Activated effector memory CD4-positive, alpha-beta T cell treated with Interleukin-2 at 50 U/mL for 16 hours (primary cell): ENCODE results near the gene CIDEB.
"Not testable (repeated sequence)": the region's sequence is repeated elsewhere in the genome, so short reads cannot be mapped to it uniquely, and the experiment has no call there.

ENCODE experiments used
- DNase-seq: peaks from one replicate; pipeline ENCODE4 v3.0.0-alpha.2; 2020

Gene CIDEB

DNA sequence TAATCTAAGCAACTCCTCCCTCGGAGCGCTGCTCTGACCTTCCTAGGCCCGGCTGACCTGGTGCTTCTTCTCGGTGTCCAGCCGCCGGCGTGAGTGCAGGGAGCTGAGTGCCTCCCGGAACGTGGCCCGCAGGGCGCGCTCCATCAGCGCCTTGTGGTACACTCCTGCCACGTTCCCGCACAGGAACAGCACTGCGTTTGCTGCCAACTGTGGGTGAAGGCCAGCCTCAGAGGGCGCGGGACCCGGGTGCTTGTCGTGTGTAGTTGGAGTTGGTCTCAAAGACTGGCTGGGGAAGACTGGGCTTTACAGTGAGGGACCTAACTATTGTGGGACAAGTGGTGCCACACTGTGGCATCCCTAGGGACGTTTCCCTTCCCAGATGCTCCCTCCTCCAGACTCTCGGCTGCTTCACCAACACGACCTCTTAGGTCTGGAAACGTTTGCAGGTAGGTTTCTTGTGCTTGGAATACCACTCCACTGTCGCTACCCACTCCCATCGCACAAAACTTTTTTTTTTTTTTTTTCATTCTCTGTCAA, 24.0 kb upstream of the CIDEB start:
- DNase-seq: no peak

- no peak for DNase-seq
Observed at GRCh38 chr14:24330973-24331674, 23.3 kb upstream of the CIDEB start.

GRCh38 chr14:24329736-24330135, 22.0 kb upstream of the CIDEB start:
- peak; percentile 53 for DNase-seq

DNA sequence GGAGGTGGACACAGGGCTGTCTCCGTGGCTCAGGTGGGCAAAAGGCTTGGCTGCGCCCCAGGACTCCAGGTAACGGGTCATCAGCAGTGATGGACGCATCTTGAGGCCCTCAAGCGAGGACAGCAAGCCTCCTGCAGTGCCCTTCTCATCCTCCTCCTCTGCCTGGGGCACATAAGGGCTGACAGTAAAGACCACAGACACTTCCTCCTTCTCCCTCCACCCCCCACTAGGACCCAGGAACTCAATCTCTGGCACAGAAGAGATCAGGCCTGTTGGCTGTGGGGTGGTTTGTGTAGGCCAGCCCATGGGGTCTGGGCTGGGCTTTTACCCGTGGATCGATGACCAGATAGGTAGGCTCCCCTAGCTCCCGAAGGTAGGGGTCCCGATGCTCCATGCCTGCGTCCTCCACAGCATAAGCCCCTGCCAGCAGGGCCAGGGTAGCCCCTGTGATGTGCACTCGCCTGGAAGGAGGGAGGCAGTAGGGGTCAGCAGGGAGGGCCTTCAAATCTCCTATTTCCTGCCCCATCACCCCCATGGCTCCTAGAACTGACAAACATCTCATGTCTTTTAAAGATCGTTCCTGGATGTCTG, 21.4 kb upstream of the CIDEB start:
- DNase-seq: no peak

DNA sequence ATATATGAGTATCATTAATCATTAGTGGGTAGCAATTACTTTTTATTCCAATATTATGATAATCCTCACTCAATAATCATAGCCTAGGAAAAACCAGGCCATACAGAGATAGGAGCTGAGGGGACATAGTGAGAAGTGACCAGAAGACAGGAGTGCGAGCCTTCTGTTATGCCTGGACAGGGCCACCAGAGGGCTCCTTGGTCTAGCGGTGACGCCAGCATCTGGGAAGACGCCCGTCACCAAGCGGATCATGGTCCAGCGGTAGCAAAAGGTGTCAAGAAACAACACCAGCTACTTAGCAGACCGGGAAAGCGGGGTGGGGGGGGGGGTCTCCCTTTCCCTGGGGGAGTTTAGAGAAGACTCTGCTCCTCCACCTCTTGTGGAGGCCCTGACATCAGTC, 20.1 kb upstream of the CIDEB start:
- DNase-seq: not testable (repeated sequence)

DNA sequence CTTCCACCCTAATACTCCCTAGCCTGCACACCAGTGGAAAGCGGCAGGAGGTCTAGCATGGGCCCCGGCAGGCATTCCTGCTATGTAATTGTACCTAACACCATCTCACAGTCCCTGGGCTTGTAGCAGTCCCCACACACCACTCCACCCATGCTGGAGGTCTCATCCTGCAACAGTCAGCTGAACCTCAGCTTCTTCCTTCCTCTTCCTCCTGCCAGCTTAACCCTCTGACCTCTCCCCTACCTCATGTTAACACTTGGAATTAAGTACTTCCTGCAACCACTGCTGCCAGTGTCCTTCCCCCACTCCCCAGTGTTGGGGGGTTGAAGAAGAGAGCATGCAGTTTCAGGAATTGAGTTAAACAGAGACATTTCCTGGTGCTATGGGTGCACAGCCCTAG, 19.5 kb upstream of the CIDEB start:
- no peak for DNase-seq

DNA sequence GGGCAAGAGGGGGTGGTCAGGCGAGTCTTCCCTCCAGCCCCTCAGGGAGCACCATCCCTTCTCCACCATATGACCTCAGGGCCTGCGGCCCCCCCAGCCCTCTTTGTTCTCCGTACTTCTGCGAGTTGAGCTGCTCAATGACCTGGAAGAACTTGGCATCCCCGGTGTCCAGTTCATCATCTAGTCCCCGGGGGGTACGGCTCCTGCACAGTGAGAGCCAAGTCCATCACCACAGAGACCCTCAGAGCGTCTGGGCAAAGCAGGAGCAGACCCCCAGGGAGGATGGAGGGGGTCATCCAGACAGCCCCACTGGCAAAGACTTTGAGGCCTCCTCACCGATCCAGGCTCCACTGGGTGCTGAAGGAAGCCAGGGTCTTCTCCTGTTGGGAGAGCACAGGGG, 18.2 kb upstream of the CIDEB start:
- DNase-seq: no peak

- no peak for DNase-seq
Observed at GRCh38 chr14:24325041-24325530, 17.3 kb upstream of the CIDEB start.

- no peak for DNase-seq
Observed at GRCh38 chr14:24324024-24324423, 16.2 kb upstream of the CIDEB start.

GRCh38 chr14:24323341-24323740, 15.6 kb upstream of the CIDEB start:
- no peak for DNase-seq

DNA sequence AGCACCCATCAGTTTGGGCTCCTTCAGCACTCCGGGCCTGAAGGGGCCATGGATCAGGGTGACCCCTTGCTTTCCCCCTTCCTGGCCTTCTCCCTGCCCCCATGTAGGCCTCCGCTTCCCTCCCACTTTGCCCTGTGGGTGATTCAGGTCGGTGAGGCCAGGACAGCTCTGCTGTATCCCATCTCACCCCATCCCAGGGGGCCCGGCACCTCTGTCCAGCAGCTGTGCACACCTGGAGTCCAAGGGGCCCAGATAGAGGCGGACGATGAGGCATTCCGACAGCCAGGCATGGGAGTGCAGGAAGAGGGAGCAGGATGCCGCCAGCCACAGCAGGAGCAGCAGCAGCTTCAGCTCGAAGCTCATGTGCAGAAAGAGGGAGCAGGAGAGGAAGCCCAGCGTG, 14.9 kb upstream of the CIDEB start:
- no peak for DNase-seq

DNA sequence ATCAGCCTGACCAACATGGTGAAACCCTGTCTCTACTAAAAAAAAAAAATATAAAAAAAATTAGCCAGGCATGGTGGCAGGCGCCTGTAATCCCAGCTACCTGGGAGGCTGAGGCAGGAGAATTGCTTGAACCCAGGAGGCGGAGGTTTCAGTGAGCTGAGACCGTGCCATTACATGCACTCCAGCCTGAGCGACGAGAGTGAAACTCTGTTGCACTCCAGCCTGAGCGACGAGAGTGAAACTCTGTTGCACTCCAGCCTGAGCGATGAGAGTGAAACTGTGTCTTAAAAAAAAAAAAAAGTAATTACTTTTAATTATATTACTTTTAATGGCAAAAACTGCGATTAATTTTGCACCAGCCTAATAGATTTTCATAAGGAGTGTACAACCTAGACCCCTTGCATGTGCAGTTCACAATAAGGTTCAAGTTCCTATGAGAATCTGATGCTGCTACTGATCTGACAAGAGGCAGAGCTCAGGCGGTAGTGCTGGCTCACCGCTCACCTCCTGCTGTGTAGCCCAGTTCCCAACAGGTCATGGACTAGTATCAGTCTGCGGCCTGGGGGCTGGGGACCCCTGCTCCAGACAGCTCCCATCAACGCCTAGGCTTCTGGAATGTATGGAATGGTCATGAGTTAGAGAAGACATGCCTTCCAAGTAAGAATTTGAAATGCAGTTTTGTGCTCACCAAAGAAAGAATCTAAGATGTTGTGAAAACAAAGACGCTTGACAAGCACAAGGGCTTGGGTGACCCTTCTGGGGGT, 13.6 kb upstream of the CIDEB start:
- DNase-seq: no peak

- DNase-seq: no peak
Observed at GRCh38 chr14:24317141-24317928, 9.6 kb upstream of the CIDEB start.

- DNase-seq: no peak
Observed at GRCh38 chr14:24316597-24316950, 8.8 kb upstream of the CIDEB start.

DNA sequence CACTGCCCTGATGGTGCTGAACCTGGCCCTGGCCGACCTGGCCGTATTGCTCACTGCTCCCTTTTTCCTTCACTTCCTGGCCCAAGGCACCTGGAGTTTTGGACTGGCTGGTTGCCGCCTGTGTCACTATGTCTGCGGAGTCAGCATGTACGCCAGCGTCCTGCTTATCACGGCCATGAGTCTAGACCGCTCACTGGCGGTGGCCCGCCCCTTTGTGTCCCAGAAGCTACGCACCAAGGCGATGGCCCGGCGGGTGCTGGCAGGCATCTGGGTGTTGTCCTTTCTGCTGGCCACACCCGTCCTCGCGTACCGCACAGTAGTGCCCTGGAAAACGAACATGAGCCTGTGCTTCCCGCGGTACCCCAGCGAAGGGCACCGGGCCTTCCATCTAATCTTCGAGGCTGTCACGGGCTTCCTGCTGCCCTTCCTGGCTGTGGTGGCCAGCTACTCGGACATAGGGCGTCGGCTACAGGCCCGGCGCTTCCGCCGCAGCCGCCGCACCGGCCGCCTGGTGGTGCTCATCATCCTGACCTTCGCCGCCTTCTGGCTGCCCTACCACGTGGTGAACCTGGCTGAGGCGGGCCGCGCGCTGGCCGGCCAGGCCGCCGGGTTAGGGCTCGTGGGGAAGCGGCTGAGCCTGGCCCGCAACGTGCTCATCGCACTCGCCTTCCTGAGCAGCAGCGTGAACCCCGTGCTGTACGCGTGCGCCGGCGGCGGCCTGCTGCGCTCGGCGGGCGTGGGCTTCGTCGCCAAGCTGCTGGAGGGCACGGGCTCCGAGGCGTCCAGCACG, 8.2 kb upstream of the CIDEB start:
- no peak for DNase-seq

GRCh38 chr14:24315243-24315806, 7.5 kb upstream of the CIDEB start:
- no peak for DNase-seq

- no peak for DNase-seq
Observed at GRCh38 chr14:24314377-24315193, 6.8 kb upstream of the CIDEB start.

- DNase-seq: no peak
Observed at GRCh38 chr14:24313913-24314312, 6.1 kb upstream of the CIDEB start.

DNA sequence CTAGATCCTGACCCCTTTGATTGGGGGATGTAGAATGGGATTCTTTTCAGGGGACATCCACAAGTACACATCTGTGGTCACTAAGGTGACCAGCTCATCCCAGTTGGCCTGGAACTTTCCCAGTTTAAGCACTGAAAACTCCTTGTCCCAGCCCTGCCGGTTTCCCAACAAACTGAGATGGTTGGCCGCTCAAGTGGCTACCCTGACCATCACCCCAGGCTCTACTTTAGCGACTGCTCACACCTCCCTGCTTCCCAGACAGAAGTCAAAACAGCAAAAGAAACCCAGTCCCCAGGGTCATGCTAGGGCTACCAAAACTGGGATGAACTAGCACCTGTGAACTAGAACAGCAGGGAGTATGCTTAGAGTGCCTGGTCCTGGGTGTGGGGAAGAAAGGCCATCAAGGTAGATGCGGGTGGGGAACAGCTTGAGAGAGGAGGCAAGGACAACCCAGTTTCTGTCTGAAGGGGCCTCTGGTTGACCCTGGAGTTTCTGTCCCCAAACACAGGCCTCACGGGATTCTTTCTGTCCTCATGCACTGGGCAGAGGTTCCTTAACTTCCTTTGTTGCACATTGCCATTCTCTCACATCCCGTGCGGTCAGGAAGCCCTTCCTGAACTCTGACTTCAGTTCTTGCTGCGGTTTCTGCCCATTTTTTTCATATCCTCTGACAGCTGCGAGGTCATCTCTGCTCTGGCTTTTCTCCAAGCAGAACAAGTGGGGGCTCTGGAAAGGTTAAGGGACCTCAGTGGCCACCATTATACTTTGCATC, 5.1 kb upstream of the CIDEB start:
- peak; percentile 30 for DNase-seq
